ENCODE results near the gene DPP4. TPM values are rescaled to one million over a fixed set of nuclear protein-coding genes. Genes with fewer than 3 reads are reported as not detected.

DPP4 gene
- total RNA-seq (10 to 100 TPM in 1 of 2 donors, 1 to 10 TPM in 1; 9.2 to 15.7 TPM), polyA plus RNA-seq (ENCODE audit: insufficient read length in 2 of 2) (1 to 10 TPM; 1.2 to 2.4 TPM)
- long read RNA-seq, donor 1 = 0 reads
- long read RNA-seq, donor 2 = 0 reads
- long read RNA-seq, donor 3 = 0 reads
- long read RNA-seq, donor 4, partial matches to known transcripts = 27 of 28 reads
- long read RNA-seq, donor 4, other reads (novel, unspliced or antisense) = 0 of 28 reads

DNA sequence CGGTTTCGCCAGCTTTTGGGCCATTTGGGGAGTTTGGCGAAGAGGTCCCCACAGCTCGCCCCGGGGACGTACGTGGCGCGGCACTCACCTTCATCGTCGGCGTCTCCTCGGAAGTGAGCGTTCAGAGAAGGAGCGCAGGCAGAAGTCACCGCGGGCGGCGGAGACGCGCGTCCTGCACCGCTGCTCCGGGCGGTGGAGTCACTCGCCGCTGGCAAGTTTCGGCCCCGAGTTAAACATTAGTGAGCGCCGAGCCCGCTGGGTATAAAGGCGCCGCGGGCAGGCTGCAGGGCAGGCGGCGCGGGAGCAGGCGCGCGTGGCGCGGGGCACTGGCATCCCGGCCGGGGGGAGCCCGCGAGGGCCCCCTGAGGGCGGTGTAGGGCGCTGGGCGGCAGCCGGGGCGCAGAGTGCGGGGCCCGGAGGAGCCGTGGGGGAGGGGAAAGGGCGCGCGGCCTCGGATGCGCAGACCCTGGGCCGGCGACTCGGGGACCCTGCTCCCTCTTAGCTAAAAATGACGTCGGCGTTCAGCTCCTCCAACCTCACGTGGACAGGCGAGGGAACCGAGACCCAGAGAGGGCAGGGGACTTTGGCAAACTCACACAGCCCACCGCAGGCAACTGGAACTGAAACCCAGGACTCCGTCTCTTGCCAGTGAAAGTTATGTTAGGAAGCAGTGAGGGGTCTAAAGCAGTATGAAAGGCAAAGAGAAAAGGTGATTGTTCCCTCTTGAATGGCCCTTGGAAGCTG is at the start of gene DPP4:
DPP4 (minus strand) TSS at position 328 of the 744 bp plus-strand sequence; CDS start at position 94, 234 bp downstream.
- no peak within 1 kb of the TSS for H3K27ac ChIP-seq (ENCODE audit: low read depth, low read length)
- 0% methylated on average over 67 of the region's 71 CpGs for WGBS (ENCODE audit: insufficient coverage)
- H3K36me3 ChIP-seq (ENCODE audit: control insufficient read depth, insufficient read depth, low read length) = no peaks in the 10 kb centered on the region
- H3K27me3 ChIP-seq (ENCODE audit: control insufficient read depth, insufficient read depth, low read length) = peaks cover 30% of the 10 kb centered on the region
- peak within 1 kb of the TSS; percentile 51 for H3K4me3 ChIP-seq (ENCODE audit: low read depth, low read length)
- peak in 2 of 6 donors; percentile 35 to 46 for DNase-seq (ENCODE audit: low read depth in 4 of 6, low spot score in 6 of 6)
- no peaks in the 10 kb centered on the region for H3K9me3 ChIP-seq (ENCODE audit: control insufficient read depth, insufficient read depth, low read length)
- peaks cover 12% of the 10 kb centered on the region for H3K4me1 ChIP-seq (ENCODE audit: control insufficient read depth, insufficient read depth, low read length)

DNA sequence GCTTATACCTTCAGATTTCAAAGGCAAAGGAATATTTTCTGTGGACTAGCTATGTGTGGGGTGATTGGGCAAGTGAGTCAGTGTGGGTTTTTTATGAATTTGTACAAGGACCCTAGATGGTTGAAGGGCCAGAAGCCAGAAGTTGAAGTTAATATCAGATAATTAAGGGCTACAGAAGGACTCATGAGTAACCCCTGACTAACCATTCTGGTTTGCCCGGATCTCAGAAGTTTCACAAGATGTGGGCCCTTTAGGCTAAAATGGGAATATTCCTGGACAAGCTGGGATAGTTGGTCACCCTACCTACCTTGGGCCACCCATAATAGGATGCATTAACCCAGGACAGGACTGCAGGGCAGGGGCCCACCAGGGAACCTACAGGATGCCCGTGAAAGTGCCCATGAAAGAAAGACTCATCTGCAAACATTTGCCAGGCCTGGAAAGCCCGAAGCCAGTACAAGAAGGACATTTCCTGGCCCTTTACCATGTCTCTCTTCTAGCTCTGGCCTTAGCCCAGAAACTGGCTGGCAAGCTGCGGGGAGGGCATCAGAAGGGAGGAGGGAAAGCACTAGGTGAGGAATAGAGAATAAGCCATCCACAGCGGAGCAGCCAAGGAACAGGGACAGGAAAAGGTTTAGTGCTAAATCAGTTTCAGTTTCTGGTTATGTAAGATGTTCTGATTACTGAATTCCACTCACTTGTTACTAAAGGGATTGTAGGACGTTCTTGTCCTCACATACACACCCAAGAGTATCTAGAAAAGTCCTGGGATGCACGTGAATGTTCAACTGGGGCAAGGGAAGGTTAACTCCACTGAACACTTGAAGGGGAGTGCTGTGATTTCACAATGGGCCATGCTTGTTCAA is 44.4 kb upstream of the DPP4 start:
- H3K27ac ChIP-seq (ENCODE audit: low read depth, low read length) = no peak overlapping the region
- H3K27me3 ChIP-seq (ENCODE audit: control insufficient read depth, insufficient read depth, low read length) = no peaks in the 10 kb centered on the region
- H3K9me3 ChIP-seq (ENCODE audit: control insufficient read depth, insufficient read depth, low read length) = no peaks in the 10 kb centered on the region
- no peaks in the 10 kb centered on the region for H3K36me3 ChIP-seq (ENCODE audit: control insufficient read depth, insufficient read depth, low read length)
- DNase-seq (ENCODE audit: low read depth in 4 of 6, low spot score in 6 of 6) = peak in 3 of 6 donors; percentile 15 to 69 (median 17)
- H3K4me1 ChIP-seq (ENCODE audit: control insufficient read depth, insufficient read depth, low read length) = peaks cover 2% of the 10 kb centered on the region
- no peak overlapping the region for H3K4me3 ChIP-seq (ENCODE audit: low read depth, low read length)
- WGBS (ENCODE audit: insufficient coverage) = 19% methylated on average over 4 of the region's 7 CpGs

DNA sequence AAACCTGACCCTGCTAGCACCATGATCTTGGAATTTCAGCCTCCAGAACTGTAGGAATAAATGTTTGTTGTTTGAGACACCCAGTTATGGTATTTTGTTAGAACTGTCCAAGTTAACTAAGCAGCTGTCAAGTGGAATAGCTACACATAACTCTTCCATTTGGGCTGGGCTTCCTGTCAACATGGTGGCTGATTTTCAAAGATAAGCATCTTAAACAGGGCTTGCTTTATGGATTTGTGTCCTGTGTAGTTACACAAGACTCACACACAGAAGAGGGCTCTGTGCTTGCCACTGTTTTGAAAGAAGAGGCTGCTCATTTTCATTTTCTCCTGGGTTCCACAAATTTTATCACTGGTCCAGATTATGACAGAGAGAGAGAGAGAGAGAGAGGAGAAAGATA is 42.3 kb upstream of the DPP4 start:
- no peak overlapping the region for H3K27ac ChIP-seq (ENCODE audit: low read depth, low read length)

DNA sequence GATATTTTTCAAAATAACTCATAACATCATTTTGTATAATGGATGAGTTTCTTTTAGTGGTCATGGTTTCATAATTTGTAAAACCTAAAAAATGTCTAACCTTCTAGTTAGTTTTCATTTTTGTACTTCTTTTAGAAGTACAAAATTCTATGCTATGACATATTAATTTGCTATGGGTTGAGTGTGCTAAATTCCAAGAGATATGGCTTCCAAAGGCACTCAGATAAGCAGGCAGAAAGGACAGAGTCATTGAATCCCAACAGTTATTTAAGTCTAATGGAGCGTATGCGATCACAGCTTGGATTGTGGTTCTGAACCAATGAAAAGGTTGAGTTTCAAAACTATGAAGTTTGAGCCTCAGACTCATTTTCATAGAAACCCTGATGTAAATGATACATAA is 41.1 kb upstream of the DPP4 start:
- H3K36me3 ChIP-seq (ENCODE audit: control insufficient read depth, insufficient read depth, low read length) = no peaks in the 10 kb centered on the region
- no peaks in the 10 kb centered on the region for H3K9me3 ChIP-seq (ENCODE audit: control insufficient read depth, insufficient read depth, low read length)
- no peak overlapping the region for H3K4me3 ChIP-seq (ENCODE audit: low read depth, low read length)
- no peak overlapping the region for H3K27ac ChIP-seq (ENCODE audit: low read depth, low read length)
- peaks cover 2% of the 10 kb centered on the region for H3K4me1 ChIP-seq (ENCODE audit: control insufficient read depth, insufficient read depth, low read length)
- WGBS (ENCODE audit: insufficient coverage) = no CpG with 5 or more reads among the region's 2 CpGs
- H3K27me3 ChIP-seq (ENCODE audit: control insufficient read depth, insufficient read depth, low read length) = no peaks in the 10 kb centered on the region
- DNase-seq (ENCODE audit: low read depth in 4 of 6, low spot score in 6 of 6) = no peak

More for the DNA sequence above, 42.3 kb upstream of the DPP4 start:
- no peak for DNase-seq (ENCODE audit: low read depth in 4 of 6, low spot score in 6 of 6)
- Histone ChIP-seq H3K27me3 (ENCODE audit: control insufficient read depth, insufficient read depth, low read length) (no peaks in the 10 kb centered on the region), H3K9me3 (ENCODE audit: control insufficient read depth, insufficient read depth, low read length) (no peaks in the 10 kb centered on the region), H3K4me1 (ENCODE audit: control insufficient read depth, insufficient read depth, low read length) (peaks cover 2% of the 10 kb centered on the region), H3K36me3 (ENCODE audit: control insufficient read depth, insufficient read depth, low read length) (no peaks in the 10 kb centered on the region), H3K4me3 (ENCODE audit: low read depth, low read length) (no peak overlapping the region)

DNA sequence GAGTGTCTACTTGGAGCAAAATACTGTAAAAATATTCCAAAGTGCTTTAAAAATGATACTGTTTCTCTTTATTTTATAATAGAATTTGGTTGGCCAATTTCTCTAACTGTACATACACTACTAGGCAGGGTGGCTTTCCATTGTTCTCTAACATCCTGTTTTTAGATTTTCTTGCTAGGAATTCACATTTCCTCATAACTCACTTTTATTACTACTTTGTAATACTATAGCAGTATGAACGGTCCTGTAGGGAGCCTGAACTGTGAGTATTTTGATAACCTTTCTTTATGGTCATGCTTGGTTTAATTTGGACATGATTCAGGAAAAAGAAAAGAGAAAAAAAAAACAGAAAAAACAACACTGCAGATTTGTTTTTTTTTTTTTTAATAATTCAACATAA is 40.3 kb upstream of the DPP4 start:
- no peaks in the 10 kb centered on the region for H3K9me3 ChIP-seq (ENCODE audit: control insufficient read depth, insufficient read depth, low read length)
- no peaks in the 10 kb centered on the region for H3K36me3 ChIP-seq (ENCODE audit: control insufficient read depth, insufficient read depth, low read length)
- DNase-seq (ENCODE audit: low read depth in 4 of 6, low spot score in 6 of 6) = peak in 1 of 6 donors; percentile 41
- no CpG with 5 or more reads among the region's 1 CpG for WGBS (ENCODE audit: insufficient coverage)
- no peak overlapping the region for H3K4me3 ChIP-seq (ENCODE audit: low read depth, low read length)
- no peak overlapping the region for H3K27ac ChIP-seq (ENCODE audit: low read depth, low read length)
- H3K4me1 ChIP-seq (ENCODE audit: control insufficient read depth, insufficient read depth, low read length) = peaks cover 2% of the 10 kb centered on the region
- H3K27me3 ChIP-seq (ENCODE audit: control insufficient read depth, insufficient read depth, low read length) = no peaks in the 10 kb centered on the region

DNA sequence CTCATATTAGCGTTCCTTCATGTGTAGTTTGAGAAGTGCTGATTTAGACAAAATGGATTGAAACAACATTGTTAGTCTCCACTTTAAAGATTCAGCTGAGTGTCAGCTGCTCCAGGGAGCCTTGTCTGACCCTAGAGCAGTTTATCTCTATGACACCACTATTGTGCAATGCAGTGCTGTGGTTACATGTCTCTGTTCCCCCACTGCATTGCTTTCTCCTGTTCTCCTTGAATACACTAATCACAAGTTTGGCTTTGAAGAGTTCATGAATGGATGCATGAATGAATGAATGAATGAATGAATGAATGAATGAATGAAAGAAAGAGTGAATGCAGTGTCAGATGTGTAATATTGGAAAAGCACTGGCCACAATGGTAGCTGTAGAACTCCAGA is 39.8 kb upstream of the DPP4 start:
- H3K27me3 ChIP-seq (ENCODE audit: control insufficient read depth, insufficient read depth, low read length) = no peaks in the 10 kb centered on the region
- H3K36me3 ChIP-seq (ENCODE audit: control insufficient read depth, insufficient read depth, low read length) = no peaks in the 10 kb centered on the region
- no peak overlapping the region for H3K27ac ChIP-seq (ENCODE audit: low read depth, low read length)
- no peaks in the 10 kb centered on the region for H3K9me3 ChIP-seq (ENCODE audit: control insufficient read depth, insufficient read depth, low read length)
- H3K4me1 ChIP-seq (ENCODE audit: control insufficient read depth, insufficient read depth, low read length) = peaks cover 2% of the 10 kb centered on the region
- no peak overlapping the region for H3K4me3 ChIP-seq (ENCODE audit: low read depth, low read length)
- DNase-seq (ENCODE audit: low read depth in 4 of 6, low spot score in 6 of 6) = peak in 1 of 6 donors; percentile 16
- no CpG with 5 or more reads among the region's 1 CpG for WGBS (ENCODE audit: insufficient coverage)

DNA sequence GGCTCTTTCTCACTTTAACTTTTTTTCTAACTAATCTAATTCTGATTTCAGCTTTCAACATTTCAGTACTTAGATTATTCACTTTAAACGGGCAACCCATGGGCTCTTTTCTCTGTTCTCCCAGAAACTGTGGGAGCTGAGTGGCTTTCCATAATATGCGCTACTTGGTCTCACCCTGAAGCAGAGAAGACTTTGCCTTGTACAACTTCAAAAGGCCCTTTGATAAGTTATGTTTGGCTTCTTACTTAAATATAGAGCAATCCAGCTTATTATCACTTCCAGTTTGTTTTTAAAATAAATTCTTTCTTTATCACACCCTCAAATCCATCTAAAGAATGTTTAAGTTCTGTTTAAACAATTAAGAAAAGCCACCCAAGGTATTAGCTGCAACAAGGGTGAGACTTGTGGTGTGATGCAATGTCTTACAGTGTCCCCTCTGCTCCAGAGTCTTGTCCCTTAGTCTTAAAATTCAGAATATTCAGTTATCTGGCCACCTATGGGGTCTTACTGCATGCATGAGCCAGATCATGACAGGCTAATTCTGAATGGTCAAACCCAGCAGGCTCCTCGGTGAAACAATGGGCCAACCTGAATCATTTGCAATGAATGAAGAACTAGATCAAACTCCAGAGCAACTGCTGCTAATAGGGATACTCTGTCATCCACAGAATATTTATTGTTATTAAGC is 39.2 kb upstream of the DPP4 start:
- no peak overlapping the region for H3K4me3 ChIP-seq (ENCODE audit: low read depth, low read length)
- H3K36me3 ChIP-seq (ENCODE audit: control insufficient read depth, insufficient read depth, low read length) = no peaks in the 10 kb centered on the region
- H3K4me1 ChIP-seq (ENCODE audit: control insufficient read depth, insufficient read depth, low read length) = peaks cover under 1% of the 10 kb centered on the region
- no peaks in the 10 kb centered on the region for H3K9me3 ChIP-seq (ENCODE audit: control insufficient read depth, insufficient read depth, low read length)
- H3K27ac ChIP-seq (ENCODE audit: low read depth, low read length) = no peak overlapping the region
- 63% methylated on average over 3 of the region's 3 CpGs for WGBS (ENCODE audit: insufficient coverage)
- no peak for DNase-seq (ENCODE audit: low read depth in 4 of 6, low spot score in 6 of 6)
- H3K27me3 ChIP-seq (ENCODE audit: control insufficient read depth, insufficient read depth, low read length) = no peaks in the 10 kb centered on the region

DNA sequence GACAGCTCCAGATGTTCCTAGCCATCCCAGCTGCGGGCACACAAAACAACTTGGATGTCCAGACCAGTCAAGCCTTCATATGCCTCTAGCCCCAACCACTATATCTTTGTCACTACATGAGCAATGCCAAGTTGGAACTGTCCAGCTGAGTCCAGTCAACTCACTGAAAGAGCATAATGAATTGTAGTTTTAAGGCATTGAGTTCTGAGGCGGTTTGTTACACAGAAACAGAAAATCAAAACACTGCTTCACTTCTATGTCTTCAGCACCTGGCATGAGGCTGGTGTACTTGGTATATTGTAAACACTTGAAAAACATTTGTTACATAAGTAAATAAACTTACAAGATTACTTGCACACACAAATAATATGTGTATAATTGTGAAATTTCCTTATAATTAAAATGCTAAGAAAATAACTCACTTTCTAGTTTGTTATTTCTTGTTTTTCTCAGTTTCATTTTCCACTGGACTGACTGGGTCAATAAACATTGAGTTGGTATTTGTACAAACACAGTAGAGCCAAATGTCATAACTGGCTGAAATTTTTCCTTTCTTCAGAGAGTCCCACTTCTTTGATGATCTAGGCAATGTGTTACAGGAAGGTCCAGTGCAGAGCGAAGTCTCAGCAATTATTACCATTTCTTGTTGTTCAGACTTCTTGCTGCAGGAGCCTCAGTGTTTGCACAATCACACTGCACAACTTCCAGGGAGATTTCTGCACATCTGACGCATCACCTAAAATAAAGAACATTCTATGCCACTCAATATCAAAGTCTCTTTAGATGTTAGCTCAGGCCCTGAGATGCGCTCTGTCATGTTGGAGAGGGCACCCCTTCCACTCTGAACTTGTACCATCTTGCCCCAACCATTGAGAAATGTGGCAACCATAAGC is 38.2 kb upstream of the DPP4 start:
- Histone ChIP-seq H3K9me3 (ENCODE audit: control insufficient read depth, insufficient read depth, low read length) (no peaks in the 10 kb centered on the region), H3K27ac (ENCODE audit: low read depth, low read length) (no peak overlapping the region), H3K4me1 (ENCODE audit: control insufficient read depth, insufficient read depth, low read length) (no peaks in the 10 kb centered on the region), H3K4me3 (ENCODE audit: low read depth, low read length) (no peak overlapping the region), H3K36me3 (ENCODE audit: control insufficient read depth, insufficient read depth, low read length) (no peaks in the 10 kb centered on the region), H3K27me3 (ENCODE audit: control insufficient read depth, insufficient read depth, low read length) (no peaks in the 10 kb centered on the region)
- WGBS (ENCODE audit: insufficient coverage) = 97% methylated on average over 3 of the region's 5 CpGs
- peak in 1 of 6 donors; percentile 35 for DNase-seq (ENCODE audit: low read depth in 4 of 6, low spot score in 6 of 6)
